Right lobe of liver (tissue), 6 donors: ENCODE data around the gene VDR. TPM values are rescaled to one million over a fixed set of nuclear protein-coding genes. Genes with fewer than 3 reads are reported as not detected.

Source experiments
- ATAC-seq, 4 donors: fragments of 200-7000 bp; cut with Tn5 transposase; one replicate each; pipeline ENCODE4 v1.9.1; 2020; ENCODE audit warnings: mild to moderate bottlenecking in 4 of 4, moderate library complexity in 4 of 4
- DNase-seq, 3 donors: peaks; one replicate each; pipeline ENCODE4 v3.0.0-alpha.2; 2020
- H3K27ac ChIP-seq, 3 donors: fragments of 200-600 bp; one replicate each; pipeline ENCODE4 v1.8.0; 2022
- H3K27me3 ChIP-seq, 2 donors: fragments of 200-600 bp; one replicate each; pipeline ENCODE4 v1.8.0; 2022
- H3K36me3 ChIP-seq, 4 donors: fragments of 200-600 bp; sonication (generic) in 1 of 4; one replicate each; pipeline versions ENCODE4 v1.5.1 to v1.8.0; 2017 to 2022; ENCODE audit warnings: control low read depth in 1 of 4
- H3K4me1 ChIP-seq, 4 donors: fragments of 200-600 bp; sonication (generic) in 1 of 4; one replicate each; pipeline versions ENCODE4 v1.5.1 to v1.8.0; 2017 to 2022; ENCODE audit warnings: control low read depth in 1 of 4
- H3K4me3 ChIP-seq, 3 donors: fragments of 200-600 bp; one replicate each; pipeline ENCODE4 v1.8.0; 2022
- H3K9me3 ChIP-seq, 4 donors: fragments of 200-600 bp; sonication (generic) in 1 of 4; one replicate each; pipeline versions ENCODE4 v1.5.1 to v1.8.0; 2017 to 2022; ENCODE audit warnings: control low read depth in 1 of 4
- POLR2A ChIP-seq: fragments of 450-650 bp; IDR thresholded peaks from one replicate; pipeline ENCODE4 v1.6.1; 2017; ENCODE audit warnings: antibody characterized with exemption, mild to moderate bottlenecking
- WGBS: methylation state at CpG from one replicate; pipeline ENCODE4 v1.1.6; 2018; ENCODE audit warnings: low coverage, low lambda C conversion rate; ENCODE audit not compliant: insufficient coverage; ENCODE audit errors: missing lambda C conversion rate; 5-methylcytosine and 5-hydroxymethylcytosine counted together
- intact Hi-C, 2 donors: fragments of 100-400 bp; cut with DNase I; formaldehyde crosslinking; loops; one replicate each; pipeline versions ENCODE4 v1.11.2 to v1.14.1; 2022
- total RNA-seq, 6 experiments: library from RNA; depleted of rRNA in 2 of 6; stranded (reverse); fragments of >200 nt in 2 of 6; fragmentation: NEBNext Ultra II Directional in 3 of 6; extraction: Animal tissue kit (Norgen Biotek cat#: 25700) in 3 of 6; gene quantifications; one replicate each; pipeline versions ENCODE4 v1.1.0 to v1.2.4, GENCODE V29; 2016 to 2023
- TF ChIP-seq, protein P1 (sequence below), 4 donors: fragments of 200-600 bp in 3 of 4; fragments of 450-650 bp in 1 of 4; IDR thresholded peaks; one replicate each; pipeline versions ENCODE4 v1.5.1 to v1.8.0; 2016 to 2022; ENCODE audit warnings: antibody characterized with exemption in 4 of 4, mild to moderate bottlenecking in 2 of 4
- donor health status: DM: no; HTN: yes; CAD: no.
- donor health status: DM: no; HTN: no; CAD: no.
- donor health status: DM: no; HTN: no; CAD: no.
- donor health status: DM: no; HTN: yes; CAD: no.
- donor health status: DM: no; HTN: yes; CAD: no.

Gene VDR
- total RNA-seq, 6 experiments from 2014 or later: 0.18 to 1.2 (median 0.39) TPM

- intact Hi-C loops: no loop called here
- H3K27me3 ChIP-seq: no peaks in the 10 kb centered on the region
- peaks cover 0 to 15% (median 0%) of the 10 kb centered on the region in 4 donors for H3K4me1 ChIP-seq
- no peaks in the 10 kb centered on the region for H3K36me3 ChIP-seq
- H3K4me3 ChIP-seq: no peak overlapping the region
- DNase-seq (no peak), ATAC-seq (peak in 2 of 4 donors; percentile 14 to 16)
- peak overlapping the region in 2 of 3 donors; percentile 19 to 45 for H3K27ac ChIP-seq
- H3K9me3 ChIP-seq: no peaks in the 10 kb centered on the region
- TF ChIP-seq, protein P1, sequence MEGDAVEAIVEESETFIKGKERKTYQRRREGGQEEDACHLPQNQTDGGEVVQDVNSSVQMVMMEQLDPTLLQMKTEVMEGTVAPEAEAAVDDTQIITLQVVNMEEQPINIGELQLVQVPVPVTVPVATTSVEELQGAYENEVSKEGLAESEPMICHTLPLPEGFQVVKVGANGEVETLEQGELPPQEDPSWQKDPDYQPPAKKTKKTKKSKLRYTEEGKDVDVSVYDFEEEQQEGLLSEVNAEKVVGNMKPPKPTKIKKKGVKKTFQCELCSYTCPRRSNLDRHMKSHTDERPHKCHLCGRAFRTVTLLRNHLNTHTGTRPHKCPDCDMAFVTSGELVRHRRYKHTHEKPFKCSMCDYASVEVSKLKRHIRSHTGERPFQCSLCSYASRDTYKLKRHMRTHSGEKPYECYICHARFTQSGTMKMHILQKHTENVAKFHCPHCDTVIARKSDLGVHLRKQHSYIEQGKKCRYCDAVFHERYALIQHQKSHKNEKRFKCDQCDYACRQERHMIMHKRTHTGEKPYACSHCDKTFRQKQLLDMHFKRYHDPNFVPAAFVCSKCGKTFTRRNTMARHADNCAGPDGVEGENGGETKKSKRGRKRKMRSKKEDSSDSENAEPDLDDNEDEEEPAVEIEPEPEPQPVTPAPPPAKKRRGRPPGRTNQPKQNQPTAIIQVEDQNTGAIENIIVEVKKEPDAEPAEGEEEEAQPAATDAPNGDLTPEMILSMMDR (IDR thresholded peaks at IDR 0.05): no peak
- no peak for TF ChIP-seq POLR2A
- WGBS: 45% methylated on average over 7 of the region's 9 CpGs
These were observed 102.9 kb downstream of the VDR start for GRCh38 chr12:47801904-47802246.

GRCh38 chr12:47801170-47801903 lies 103.5 kb downstream of the VDR start:
- intact Hi-C loops: no loop called here
- peaks cover 0 to 15% (median 0%) of the 10 kb centered on the region in 4 donors for H3K4me1 ChIP-seq
- no peak for TF ChIP-seq POLR2A
- TF ChIP-seq, protein P1 (IDR thresholded peaks at IDR 0.05): peak in 2 of 4 donors; percentile 5 to 26
- DNase-seq (peak in 1 of 3 donors; percentile 57), ATAC-seq (peak; percentile 45 to 59 (median 56))
- 40% methylated on average over 4 of the region's 7 CpGs for WGBS
- no peaks in the 10 kb centered on the region for H3K9me3 ChIP-seq
- peaks cover 0 to 3% (median 0%) of the 10 kb centered on the region in 4 donors for H3K36me3 ChIP-seq
- H3K27ac ChIP-seq: peak overlapping the region in 1 of 3 donors; percentile 45
- no peak overlapping the region for H3K4me3 ChIP-seq
- no peaks in the 10 kb centered on the region for H3K27me3 ChIP-seq

DNA sequence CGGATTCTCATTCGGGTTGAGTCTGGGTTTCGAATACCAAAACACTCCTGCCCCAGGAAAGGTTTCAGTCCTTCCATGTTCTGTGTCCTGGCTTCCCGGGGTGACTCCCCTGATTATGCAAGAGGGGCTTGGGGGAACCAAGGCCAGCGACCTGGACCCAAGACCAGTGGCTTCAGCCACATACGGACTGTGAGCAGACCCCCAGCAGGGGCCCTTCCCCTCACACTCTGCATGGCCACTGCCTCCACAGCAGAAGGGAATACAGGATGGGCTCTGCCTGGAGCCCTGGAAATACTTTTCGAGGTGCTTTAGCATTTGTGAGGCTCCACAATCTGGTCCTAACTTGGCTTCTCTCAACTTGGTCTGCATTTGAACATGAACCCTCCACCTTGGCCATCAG lies 104.2 kb downstream of the VDR start:
- intact Hi-C loops: no loop called here
- Histone ChIP-seq H3K27me3 (no peaks in the 10 kb centered on the region), H3K36me3 (peaks cover 0 to 3% (median 0%) of the 10 kb centered on the region in 4 donors), H3K9me3 (no peaks in the 10 kb centered on the region), H3K27ac (no peak overlapping the region), H3K4me3 (no peak overlapping the region), H3K4me1 (peaks cover 0 to 15% (median 0%) of the 10 kb centered on the region in 4 donors)
- 89% methylated on average over 3 of the region's 7 CpGs for WGBS
- DNase-seq (no peak), ATAC-seq (no peak)
- TF ChIP-seq, protein P1 (IDR thresholded peaks at IDR 0.05): no peak
- no peak for TF ChIP-seq POLR2A

- Histone ChIP-seq H3K36me3 (peaks cover 0 to 3% (median 0%) of the 10 kb centered on the region in 4 donors), H3K4me3 (no peak overlapping the region), H3K4me1 (peaks cover 0 to 15% (median 0%) of the 10 kb centered on the region in 4 donors), H3K27ac (no peak overlapping the region), H3K27me3 (no peaks in the 10 kb centered on the region), H3K9me3 (no peaks in the 10 kb centered on the region)
- ATAC-seq: peak in 3 of 4 donors; percentile 10 to 28 (median 24)
- TF ChIP-seq, protein P1 (IDR thresholded peaks at IDR 0.05): no peak
- no peak for TF ChIP-seq POLR2A
- DNase-seq: peak in 1 of 3 donors; percentile 28
- WGBS: no CpG with 5 or more reads among the region's 7 CpGs
- intact Hi-C loops: loop anchor here (5.0 kb wide), 2 partner anchors 38 to 158 kb away; no protein-coding TSS in a partner anchor
These were observed 105.3 kb downstream of the VDR start for GRCh38 chr12:47799357-47799955.
